HepG2 (cell line): ENCODE measurements around the gene FBH1.

Experiments
- POLR2A ChIP-seq, 2 experiments: IDR thresholded peaks; 2 replicates each; pipeline ENCODE4 v1.6.1; 2011; ENCODE audit warnings: low read depth in 2 of 2, low read length in 2 of 2, mild to moderate bottlenecking in 1 of 2, moderate library complexity in 1 of 2; ENCODE audit not compliant: insufficient read depth in 1 of 2
- ZBTB26 ChIP-seq: IDR thresholded peaks from 2 replicates; pipeline ENCODE4 v1.6.1; 2016; ENCODE audit warnings: missing compliant biosample characterization, missing genetic modification reagents, borderline replicate concordance

DNA sequence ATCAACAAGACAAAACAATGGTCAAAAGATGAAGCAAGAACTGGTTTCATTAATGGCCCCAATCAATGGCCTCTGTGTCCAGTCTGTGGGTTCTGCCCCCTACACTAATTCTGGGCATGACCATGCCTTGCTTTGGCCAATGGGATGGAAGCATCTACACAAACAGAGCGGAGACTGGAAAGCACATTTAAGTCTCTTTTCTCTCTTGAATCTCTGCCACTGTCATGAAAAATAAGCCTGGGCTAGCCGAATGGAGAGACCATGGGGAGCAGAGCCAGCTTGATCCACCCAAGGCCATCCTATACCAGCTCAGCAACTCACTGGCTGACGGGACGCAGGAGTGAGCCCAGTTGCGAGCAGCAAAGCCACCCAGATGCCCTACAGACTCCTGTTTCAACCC lies 31.2 kb upstream of the FBH1 start:
- TF ChIP-seq ZBTB26 (no peak), POLR2A (IDR thresholded peaks at IDR 0.05; ENCODE audit: insufficient read depth in 1 of 2, low read depth in 2 of 2, low read length in 2 of 2) (no peak)
